H9 (cell line): Measurements from ENCODE around the gene PHLDA3. TPM values are rescaled to one million over a fixed set of nuclear protein-coding genes. Genes with fewer than 3 reads are reported as not detected.

Source experiments
- DNase-seq: peaks from one replicate; pipeline ENCODE4 v3.0.0-alpha.2; 2017
- H2AFZ ChIP-seq: one replicate; pipeline ENCODE4 v1.6.1; 2013; ENCODE audit warnings: mild to moderate bottlenecking, low read length, control low read depth, moderate library complexity
- H2AK5ac ChIP-seq: 2 replicates; pipeline ENCODE4 v1.6.1; 2013; ENCODE audit warnings: low read length, control low read depth, mixed read lengths; ENCODE audit not compliant: insufficient read length
- H2BK120ac ChIP-seq: one replicate; pipeline ENCODE4 v1.6.1; 2013; ENCODE audit warnings: low read depth, mild to moderate bottlenecking, low read length, control low read depth, inconsistent platforms; ENCODE audit not compliant: poor library complexity, severe bottlenecking
- H2BK12ac ChIP-seq: 2 replicates; pipeline ENCODE4 v1.6.1; 2013; ENCODE audit warnings: low read length, control low read depth, mixed read lengths, low read depth; ENCODE audit not compliant: insufficient read length
- H2BK15ac ChIP-seq: 2 replicates; pipeline ENCODE4 v1.6.1; 2013; ENCODE audit warnings: low read depth, low read length, control low read depth
- H2BK20ac ChIP-seq: one replicate; pipeline ENCODE4 v1.6.1; 2013; ENCODE audit warnings: low read depth, mild to moderate bottlenecking, low read length, control low read depth, inconsistent platforms; ENCODE audit not compliant: poor library complexity, severe bottlenecking
- H2BK5ac ChIP-seq: 2 replicates; pipeline ENCODE4 v1.6.1; 2013; ENCODE audit warnings: low read length, control low read depth, mixed read lengths; ENCODE audit not compliant: insufficient read length
- H3K14ac ChIP-seq: 2 replicates; pipeline ENCODE4 v1.6.1; 2013; ENCODE audit warnings: low read length, control low read depth; ENCODE audit not compliant: insufficient read depth
- H3K18ac ChIP-seq: 2 replicates; pipeline ENCODE4 v1.6.1; 2013; ENCODE audit warnings: low read depth, mild to moderate bottlenecking, mixed read lengths, low read length, control low read depth; ENCODE audit not compliant: insufficient read length
- H3K23ac ChIP-seq: 2 replicates; pipeline ENCODE4 v1.6.1; 2013; ENCODE audit warnings: low read length, control low read depth, mixed read lengths, low read depth; ENCODE audit not compliant: insufficient read length
- H3K23me2 ChIP-seq: 2 replicates; pipeline ENCODE4 v1.6.1; 2013; ENCODE audit warnings: low read depth, mild to moderate bottlenecking, mixed read lengths, low read length, control low read depth; ENCODE audit not compliant: insufficient read length, poor library complexity, severe bottlenecking
- H3K27ac ChIP-seq: 2 replicates; pipeline ENCODE4 v1.5.1; 2013; ENCODE audit warnings: low read length, control low read depth, mixed read lengths, low read depth; ENCODE audit not compliant: insufficient read length
- H3K27me3 ChIP-seq: 2 replicates; pipeline ENCODE4 v1.6.1; 2013; ENCODE audit warnings: low read length, control low read depth, inconsistent platforms; ENCODE audit not compliant: insufficient read depth
- H3K4ac ChIP-seq: 2 replicates; pipeline ENCODE4 v1.6.1; 2013; ENCODE audit warnings: low read depth, mild to moderate bottlenecking, control low read depth, inconsistent platforms, low read length, moderate library complexity
- H3K4me1 ChIP-seq: 2 replicates; pipeline ENCODE4 v1.6.1; 2013; ENCODE audit warnings: low read length, control low read depth, inconsistent platforms; ENCODE audit not compliant: insufficient read depth
- H3K4me2 ChIP-seq: 2 replicates; pipeline ENCODE4 v1.6.1; 2013; ENCODE audit warnings: low read length, control low read depth, mixed read lengths; ENCODE audit not compliant: insufficient read length, insufficient read depth
- H3K56ac ChIP-seq: 2 replicates; pipeline ENCODE4 v1.6.1; 2013; ENCODE audit warnings: low read depth, mild to moderate bottlenecking, mixed read lengths, low read length, control low read depth; ENCODE audit not compliant: insufficient read length
- H3K79me1 ChIP-seq: 2 replicates; pipeline ENCODE4 v1.6.1; 2013; ENCODE audit warnings: low read depth, mild to moderate bottlenecking, moderate library complexity, low read length, control low read depth, inconsistent platforms; ENCODE audit not compliant: insufficient read depth, poor library complexity, severe bottlenecking
- H3K79me2 ChIP-seq: 2 replicates; pipeline ENCODE4 v1.6.1; 2013; ENCODE audit warnings: low read length, control low read depth, inconsistent platforms; ENCODE audit not compliant: insufficient read depth
- H3K9ac ChIP-seq: 2 replicates; pipeline ENCODE4 v1.6.1; 2013; ENCODE audit warnings: low read length, control low read depth, mixed read lengths; ENCODE audit not compliant: insufficient read length; ENCODE audit errors: extremely low read depth
- H3K9me3 ChIP-seq: one replicate; pipeline ENCODE4 v1.6.1; 2013; ENCODE audit warnings: low read depth, low read length, inconsistent platforms; ENCODE audit not compliant: control insufficient read depth
- H3T11ph ChIP-seq: one replicate; pipeline ENCODE4 v1.6.1; 2013; ENCODE audit warnings: mild to moderate bottlenecking, low read length, control low read depth, inconsistent platforms
- H4K20me1 ChIP-seq: one replicate; pipeline ENCODE4 v1.6.1; 2013; ENCODE audit not compliant: control insufficient read depth, insufficient read length, insufficient read depth
- H4K5ac ChIP-seq: 2 replicates; pipeline ENCODE4 v1.6.1; 2013; ENCODE audit warnings: low read depth, mild to moderate bottlenecking, mixed read lengths, low read length, control low read depth; ENCODE audit not compliant: insufficient read length
- H4K8ac ChIP-seq: replicated peaks from 2 replicates; pipeline ENCODE4 v1.6.1; 2013; ENCODE audit warnings: low read length, control low read depth, mixed read lengths, low read depth; ENCODE audit not compliant: insufficient read length
- H4K91ac ChIP-seq: 2 replicates; pipeline ENCODE4 v1.6.1; 2013; ENCODE audit warnings: low read depth, mild to moderate bottlenecking, moderate library complexity, mixed read lengths, low read length, control low read depth; ENCODE audit not compliant: insufficient read length
- H3K27ac Mint-ChIP-seq, 3 experiments: 2 replicates in 2 of 3; 3 replicates in 1 of 3; pipeline ENCODE4 v1.8.0; 2020 to 2021; ENCODE audit warnings: mixed read lengths in 3 of 3, mild to moderate bottlenecking in 1 of 3, moderate library complexity in 1 of 3
- H3K27me3 Mint-ChIP-seq: 2 replicates; pipeline ENCODE4 v1.8.0; 2021; ENCODE audit warnings: low read depth, mild to moderate bottlenecking, moderate library complexity, mixed read lengths
- H3K36me3 Mint-ChIP-seq, 3 experiments: 2 replicates in 2 of 3; 3 replicates in 1 of 3; pipeline ENCODE4 v1.8.0; 2020 to 2021; ENCODE audit warnings: low read depth in 3 of 3, mixed read lengths in 3 of 3; ENCODE audit not compliant: insufficient read depth in 1 of 3
- H3K4me1 Mint-ChIP-seq, 2 experiments: 2 replicates each; pipeline ENCODE4 v1.8.0; 2020; ENCODE audit warnings: mixed read lengths in 2 of 2
- H3K4me3 Mint-ChIP-seq, 2 experiments: 2 replicates in 1 of 2; 3 replicates in 1 of 2; pipeline ENCODE4 v1.8.0; 2020 to 2021; ENCODE audit warnings: mild to moderate bottlenecking in 2 of 2, mixed read lengths in 2 of 2, moderate library complexity in 1 of 2
- H3K9me3 Mint-ChIP-seq, 2 experiments: 2 replicates in 1 of 2; 3 replicates in 1 of 2; pipeline ENCODE4 v1.8.0; 2020; ENCODE audit warnings: mild to moderate bottlenecking in 2 of 2, mixed read lengths in 2 of 2, moderate library complexity in 1 of 2
- WGBS: extraction: QIAGEN DNeasy Blood & Tissue Kit; methylation state at CpG from one replicate; pipeline ENCODE4 v1.1.7; 2013; ENCODE audit warnings: missing lambda C conversion rate, low lambda C conversion rate, mixed read lengths; ENCODE audit not compliant: insufficient read length; ENCODE audit errors: extremely low coverage; 5-methylcytosine and 5-hydroxymethylcytosine counted together
- total RNA-seq: library from RNA; stranded (reverse); gene quantifications from 2 replicates; pipeline ENCODE4 v1.2.1, GENCODE V29; 2021
- TF ChIP-seq, protein P1 (sequence below): fragments of 200-600 bp; sonication (generic); conservative IDR thresholded peaks from 3 replicates; pipeline ENCODE4 v1.8.0; 2021; ENCODE audit warnings: antibody characterized with exemption, mild to moderate bottlenecking

The PHLDA3 gene
- total RNA-seq, 1 experiment from 2014 or later = 53.9 TPM

- Histone ChIP-seq H4K5ac (no peak overlapping the region), H2BK12ac (no peak overlapping the region), H3K4me2 (no peak overlapping the region), H3K23ac (no peak overlapping the region), H2BK15ac (no peak overlapping the region), H3T11ph (no peak overlapping the region), H3K23me2 (no peaks in the 10 kb centered on the region), H3K18ac (no peak overlapping the region), H2AFZ (no peak overlapping the region), H3K56ac (no peak overlapping the region), H2BK5ac (no peak overlapping the region), H2AK5ac (no peak overlapping the region), H3K4ac (no peak overlapping the region), H4K91ac (no peak overlapping the region), H2BK20ac (no peak overlapping the region), H3K14ac (no peak overlapping the region), H4K8ac (no peak overlapping the region), H3K79me1 (no peaks in the 10 kb centered on the region), H2BK120ac (no peak overlapping the region), H4K20me1 (no peaks in the 10 kb centered on the region), H3K4me1 (no peaks in the 10 kb centered on the region), H3K9me3 (no peaks in the 10 kb centered on the region), H3K9ac (no peak overlapping the region), H3K27me3 (no peaks in the 10 kb centered on the region), H3K27ac (no peak overlapping the region), H3K79me2 (no peaks in the 10 kb centered on the region)
- TF ChIP-seq, protein P1, sequence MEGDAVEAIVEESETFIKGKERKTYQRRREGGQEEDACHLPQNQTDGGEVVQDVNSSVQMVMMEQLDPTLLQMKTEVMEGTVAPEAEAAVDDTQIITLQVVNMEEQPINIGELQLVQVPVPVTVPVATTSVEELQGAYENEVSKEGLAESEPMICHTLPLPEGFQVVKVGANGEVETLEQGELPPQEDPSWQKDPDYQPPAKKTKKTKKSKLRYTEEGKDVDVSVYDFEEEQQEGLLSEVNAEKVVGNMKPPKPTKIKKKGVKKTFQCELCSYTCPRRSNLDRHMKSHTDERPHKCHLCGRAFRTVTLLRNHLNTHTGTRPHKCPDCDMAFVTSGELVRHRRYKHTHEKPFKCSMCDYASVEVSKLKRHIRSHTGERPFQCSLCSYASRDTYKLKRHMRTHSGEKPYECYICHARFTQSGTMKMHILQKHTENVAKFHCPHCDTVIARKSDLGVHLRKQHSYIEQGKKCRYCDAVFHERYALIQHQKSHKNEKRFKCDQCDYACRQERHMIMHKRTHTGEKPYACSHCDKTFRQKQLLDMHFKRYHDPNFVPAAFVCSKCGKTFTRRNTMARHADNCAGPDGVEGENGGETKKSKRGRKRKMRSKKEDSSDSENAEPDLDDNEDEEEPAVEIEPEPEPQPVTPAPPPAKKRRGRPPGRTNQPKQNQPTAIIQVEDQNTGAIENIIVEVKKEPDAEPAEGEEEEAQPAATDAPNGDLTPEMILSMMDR = no peak
- Mint-ChIP-seq H3K4me3 (no peak overlapping the region), H3K4me1 (peaks cover 13 to 23% of the 10 kb centered on the region in 2 experiments), H3K36me3 (no peaks in the 10 kb centered on the region), H3K27ac (no peak overlapping the region), H3K9me3 (peaks cover 0 to 5% of the 10 kb centered on the region in 2 experiments; a peak in 2 of 5 replicates), H3K27me3 (no peaks in the 10 kb centered on the region; the same call in none of the 2 replicates)
- no CpG with 5 or more reads among the region's 6 CpGs for WGBS
- no peak for DNase-seq
Observed at GRCh38 chr1:201423655-201424054, 45.3 kb downstream of the PHLDA3 start.
